Trophoblast cell (in vitro differentiated cells and primary cell): Measurements from ENCODE around the gene CHRM5.

Experiments
- DNase-seq, 2 donors: peaks; one replicate each; pipeline ENCODE4 v3.0.0-alpha.2; 2016
- H2AFZ ChIP-seq: 2 replicates; pipeline ENCODE4 v1.6.1; 2013; ENCODE audit warnings: low read length, moderate library complexity, mild to moderate bottlenecking; ENCODE audit not compliant: insufficient read depth, poor library complexity
- H2AK5ac ChIP-seq: 2 replicates; pipeline ENCODE4 v1.6.1; 2013; ENCODE audit warnings: mild to moderate bottlenecking, low read length
- H2BK120ac ChIP-seq: 2 replicates; pipeline ENCODE4 v1.6.1; 2013; ENCODE audit warnings: low read length, mild to moderate bottlenecking, moderate library complexity; ENCODE audit not compliant: insufficient read depth, poor library complexity
- H2BK12ac ChIP-seq: 2 replicates; pipeline ENCODE4 v1.6.1; 2013; ENCODE audit warnings: mild to moderate bottlenecking, low read length, moderate library complexity
- H2BK5ac ChIP-seq: 2 replicates; pipeline ENCODE4 v1.6.1; 2013; ENCODE audit warnings: low read length, low read depth, moderate library complexity, mild to moderate bottlenecking; ENCODE audit not compliant: poor library complexity
- H3K14ac ChIP-seq: 2 replicates; pipeline ENCODE4 v1.6.1; 2013; ENCODE audit warnings: mild to moderate bottlenecking, low read length
- H3K18ac ChIP-seq: 2 replicates; pipeline ENCODE4 v1.6.1; 2013; ENCODE audit warnings: mild to moderate bottlenecking, low read length
- H3K23ac ChIP-seq: 2 replicates; pipeline ENCODE4 v1.6.1; 2013; ENCODE audit warnings: low read length
- H3K27ac ChIP-seq: 2 replicates; pipeline ENCODE4 v1.5.1; 2013; ENCODE audit warnings: low read depth, mild to moderate bottlenecking, inconsistent platforms, low read length, moderate library complexity
- H3K27me3 ChIP-seq: 2 replicates; pipeline ENCODE4 v1.6.1; 2013; ENCODE audit warnings: inconsistent platforms, mild to moderate bottlenecking, low read length, moderate library complexity; ENCODE audit not compliant: insufficient read depth
- H3K36me3 ChIP-seq, 2 experiments: 1 replicate in 1 of 2; 2 replicates in 1 of 2; pipeline ENCODE4 v1.6.1; 2013; ENCODE audit warnings: low read length in 2 of 2, mild to moderate bottlenecking in 2 of 2, moderate library complexity in 1 of 2; ENCODE audit not compliant: insufficient read depth in 2 of 2, control insufficient read depth in 1 of 2
- H3K4ac ChIP-seq: 2 replicates; pipeline ENCODE4 v1.6.1; 2013; ENCODE audit warnings: low read depth, mild to moderate bottlenecking, low read length, moderate library complexity
- H3K4me1 ChIP-seq, 2 experiments: 1 replicate in 1 of 2; 2 replicates in 1 of 2; pipeline ENCODE4 v1.6.1; 2013; ENCODE audit warnings: low read length in 2 of 2, mild to moderate bottlenecking in 2 of 2, moderate library complexity in 1 of 2; ENCODE audit not compliant: insufficient read depth in 2 of 2, control insufficient read depth in 1 of 2
- H3K4me2 ChIP-seq: 2 replicates; pipeline ENCODE4 v1.6.1; 2013; ENCODE audit warnings: inconsistent platforms, mild to moderate bottlenecking, low read length, moderate library complexity
- H3K4me3 ChIP-seq: 2 replicates; pipeline ENCODE4 v1.5.1; 2013; ENCODE audit warnings: mild to moderate bottlenecking, low read depth, low read length, inconsistent platforms
- H3K79me1 ChIP-seq: one replicate; pipeline ENCODE4 v1.6.1; 2013; ENCODE audit warnings: low read length
- H3K79me2 ChIP-seq: 2 replicates; pipeline ENCODE4 v1.6.1; 2013; ENCODE audit warnings: low read length, mild to moderate bottlenecking; ENCODE audit not compliant: control insufficient read depth, insufficient read depth, poor library complexity
- H3K9ac ChIP-seq: 2 replicates; pipeline ENCODE4 v1.6.1; 2013; ENCODE audit warnings: mild to moderate bottlenecking, low read length
- H3K9me3 ChIP-seq: 2 replicates; pipeline ENCODE4 v1.6.1; 2013; ENCODE audit warnings: low read depth, mild to moderate bottlenecking, control low read depth, inconsistent platforms, low read length; ENCODE audit not compliant: insufficient read depth
- H4K12ac ChIP-seq: 2 replicates; pipeline ENCODE4 v1.6.1; 2013; ENCODE audit warnings: low read depth, mild to moderate bottlenecking, low read length, moderate library complexity
- H4K8ac ChIP-seq: 2 replicates; pipeline ENCODE4 v1.6.1; 2013; ENCODE audit warnings: low read depth, mild to moderate bottlenecking, low read length, moderate library complexity
- H4K91ac ChIP-seq: one replicate; pipeline ENCODE4 v1.6.1; 2013; ENCODE audit warnings: low read depth, mild to moderate bottlenecking, low read length, moderate library complexity
- WGBS: extraction: QIAGEN DNeasy Blood & Tissue Kit; methylation state at CpG from one replicate; pipeline ENCODE4 v1.1.7; 2013; ENCODE audit warnings: missing lambda C conversion rate; ENCODE audit not compliant: insufficient read length, insufficient coverage; ENCODE audit errors: extremely low coverage; 5-methylcytosine and 5-hydroxymethylcytosine counted together

Gene CHRM5

GRCh38 chr15:34023907-34024306 lies 55.6 kb downstream of the CHRM5 start:
- H4K91ac ChIP-seq: no peak overlapping the region
- H2BK12ac ChIP-seq: no peak overlapping the region
- peaks cover 0 to under 1% of the 10 kb centered on the region in 2 experiments for H3K36me3 ChIP-seq
- H3K9ac ChIP-seq: no peak overlapping the region
- no peak overlapping the region for H3K4me3 ChIP-seq
- no peaks in the 10 kb centered on the region for H3K79me1 ChIP-seq
- no CpG with 5 or more reads among the region's 1 CpG for WGBS
- H2BK5ac ChIP-seq: no peak overlapping the region
- no peak overlapping the region for H3K14ac ChIP-seq
- no peaks in the 10 kb centered on the region for H3K9me3 ChIP-seq
- H3K79me2 ChIP-seq: no peaks in the 10 kb centered on the region
- H3K27me3 ChIP-seq: no peaks in the 10 kb centered on the region
- no peaks in the 10 kb centered on the region for H3K4me1 ChIP-seq
- H2BK120ac ChIP-seq: no peak overlapping the region
- DNase-seq: no peak
- H4K12ac ChIP-seq: no peak overlapping the region
- H2AFZ ChIP-seq: no peak overlapping the region
- no peak overlapping the region for H3K4me2 ChIP-seq
- no peak overlapping the region for H2AK5ac ChIP-seq
- H3K27ac ChIP-seq: no peak overlapping the region
- no peak overlapping the region for H4K8ac ChIP-seq
- H3K4ac ChIP-seq: no peak overlapping the region
- H3K23ac ChIP-seq: no peak overlapping the region
- no peak overlapping the region for H3K18ac ChIP-seq

- no peak overlapping the region for H3K27ac ChIP-seq
- H3K14ac ChIP-seq: no peak overlapping the region
- H4K91ac ChIP-seq: no peak overlapping the region
- H3K4me3 ChIP-seq: no peak overlapping the region
- no peaks in the 10 kb centered on the region for H3K27me3 ChIP-seq
- no peak overlapping the region for H2BK5ac ChIP-seq
- H3K23ac ChIP-seq: no peak overlapping the region
- H2AK5ac ChIP-seq: no peak overlapping the region
- no peak overlapping the region for H4K12ac ChIP-seq
- WGBS: no CpG with 5 or more reads among the region's 3 CpGs
- DNase-seq: no peak
- no peak overlapping the region for H2AFZ ChIP-seq
- H3K4ac ChIP-seq: no peak overlapping the region
- H3K79me2 ChIP-seq: no peaks in the 10 kb centered on the region
- no peak overlapping the region for H4K8ac ChIP-seq
- no peak overlapping the region for H2BK120ac ChIP-seq
- no peak overlapping the region for H2BK12ac ChIP-seq
- no peaks in the 10 kb centered on the region for H3K9me3 ChIP-seq
- H3K9ac ChIP-seq: no peak overlapping the region
- H3K36me3 ChIP-seq: peaks cover 0 to 1% of the 10 kb centered on the region in 2 experiments
- H3K79me1 ChIP-seq: no peaks in the 10 kb centered on the region
- H3K4me1 ChIP-seq: no peaks in the 10 kb centered on the region
- no peak overlapping the region for H3K4me2 ChIP-seq
- H3K18ac ChIP-seq: no peak overlapping the region
These were observed 57.0 kb downstream of the CHRM5 start for GRCh38 chr15:34025252-34025651.

GRCh38 chr15:34027606-34028005 lies 59.3 kb downstream of the CHRM5 start:
- no peak overlapping the region for H3K4me2 ChIP-seq
- no peaks in the 10 kb centered on the region for H3K27me3 ChIP-seq
- H3K36me3 ChIP-seq: peaks cover 0 to 1% of the 10 kb centered on the region in 2 experiments
- no peaks in the 10 kb centered on the region for H3K9me3 ChIP-seq
- no peaks in the 10 kb centered on the region for H3K79me1 ChIP-seq
- no peak overlapping the region for H3K23ac ChIP-seq
- WGBS: no CpG with 5 or more reads among the region's 3 CpGs
- H3K4me1 ChIP-seq: no peaks in the 10 kb centered on the region
- no peaks in the 10 kb centered on the region for H3K79me2 ChIP-seq
- no peak overlapping the region for H4K91ac ChIP-seq
- H2BK12ac ChIP-seq: no peak overlapping the region
- H2AK5ac ChIP-seq: no peak overlapping the region
- no peak for DNase-seq
- H3K4ac ChIP-seq: no peak overlapping the region
- no peak overlapping the region for H2AFZ ChIP-seq
- H3K4me3 ChIP-seq: no peak overlapping the region
- no peak overlapping the region for H3K27ac ChIP-seq
- no peak overlapping the region for H3K14ac ChIP-seq
- H2BK120ac ChIP-seq: no peak overlapping the region
- H4K8ac ChIP-seq: no peak overlapping the region
- H2BK5ac ChIP-seq: no peak overlapping the region
- no peak overlapping the region for H3K18ac ChIP-seq
- no peak overlapping the region for H4K12ac ChIP-seq
- no peak overlapping the region for H3K9ac ChIP-seq

GRCh38 chr15:34031987-34032760 lies 63.9 kb downstream of the CHRM5 start:
- no peak overlapping the region for H2BK12ac ChIP-seq
- H4K8ac ChIP-seq: no peak overlapping the region
- H3K9ac ChIP-seq: no peak overlapping the region
- H3K4ac ChIP-seq: no peak overlapping the region
- no peak overlapping the region for H3K18ac ChIP-seq
- no peak overlapping the region for H2BK5ac ChIP-seq
- no peak overlapping the region for H3K14ac ChIP-seq
- no peaks in the 10 kb centered on the region for H3K4me1 ChIP-seq
- H3K4me2 ChIP-seq: no peak overlapping the region
- H2AFZ ChIP-seq: no peak overlapping the region
- no CpG with 5 or more reads among the region's 10 CpGs for WGBS
- H3K9me3 ChIP-seq: no peaks in the 10 kb centered on the region
- no peak overlapping the region for H3K4me3 ChIP-seq
- no peak overlapping the region for H4K91ac ChIP-seq
- no peaks in the 10 kb centered on the region for H3K79me2 ChIP-seq
- no peaks in the 10 kb centered on the region for H3K79me1 ChIP-seq
- no peak overlapping the region for H2AK5ac ChIP-seq
- no peaks in the 10 kb centered on the region for H3K27me3 ChIP-seq
- no peak overlapping the region for H2BK120ac ChIP-seq
- no peak overlapping the region for H4K12ac ChIP-seq
- H3K27ac ChIP-seq: no peak overlapping the region
- DNase-seq: no peak
- peaks cover 0 to 1% of the 10 kb centered on the region in 2 experiments for H3K36me3 ChIP-seq
- no peak overlapping the region for H3K23ac ChIP-seq
